HG03460 (cell line): ENCODE data around the gene RFX7.
"Not testable (repeated sequence)": the region's sequence is repeated elsewhere in the genome, so short reads cannot be mapped to it uniquely, and the experiment has no call there.

ENCODE experiments used
- ATAC-seq: cut with Tn5 transposase; IDR thresholded peaks from one replicate; pipeline ENCODE4 v1.9.1; 2021; ENCODE audit not compliant: unreplicated experiment

Gene RFX7

DNA sequence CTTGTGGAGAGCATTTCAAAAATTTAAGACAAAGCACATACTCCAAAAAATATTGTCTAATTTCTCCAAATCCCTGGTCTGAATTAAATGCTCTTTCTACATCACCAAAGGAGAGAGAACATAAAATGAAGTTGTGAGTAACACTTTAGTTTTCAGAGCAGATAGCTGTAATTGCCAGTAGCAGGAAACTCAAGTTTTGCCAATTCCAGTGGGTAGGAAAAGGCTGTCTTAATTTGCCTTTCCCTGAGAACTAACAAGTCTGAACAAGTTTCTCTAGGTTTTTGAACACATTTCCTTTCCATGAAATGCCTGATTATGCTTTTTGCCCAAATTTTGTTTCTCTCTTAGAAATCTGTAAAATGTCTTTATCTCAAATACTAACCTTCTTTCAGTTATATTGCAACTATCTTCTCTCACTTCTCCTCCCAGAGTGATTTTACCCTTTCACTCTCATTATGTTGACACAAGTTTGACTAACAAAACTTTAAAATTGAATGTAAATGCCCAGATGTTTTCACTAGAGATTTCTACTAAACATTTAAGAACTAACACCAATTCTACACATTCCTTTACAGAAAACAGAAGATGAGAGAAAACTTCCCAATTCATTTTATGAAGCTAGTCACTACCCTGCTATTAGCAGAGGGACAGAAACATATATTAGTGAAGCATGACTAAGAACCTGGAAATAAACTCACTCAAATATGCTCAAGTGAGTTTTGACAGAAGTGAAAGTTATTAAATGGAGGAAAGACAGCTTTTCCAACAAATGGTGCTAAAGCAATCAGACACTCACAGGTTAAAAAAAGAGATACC is 38.4 kb downstream of the RFX7 start:
- no peak for ATAC-seq

- ATAC-seq: not testable (repeated sequence)
Measured at GRCh38 chr15:56203312-56203922, 40.3 kb downstream of the RFX7 start.

DNA sequence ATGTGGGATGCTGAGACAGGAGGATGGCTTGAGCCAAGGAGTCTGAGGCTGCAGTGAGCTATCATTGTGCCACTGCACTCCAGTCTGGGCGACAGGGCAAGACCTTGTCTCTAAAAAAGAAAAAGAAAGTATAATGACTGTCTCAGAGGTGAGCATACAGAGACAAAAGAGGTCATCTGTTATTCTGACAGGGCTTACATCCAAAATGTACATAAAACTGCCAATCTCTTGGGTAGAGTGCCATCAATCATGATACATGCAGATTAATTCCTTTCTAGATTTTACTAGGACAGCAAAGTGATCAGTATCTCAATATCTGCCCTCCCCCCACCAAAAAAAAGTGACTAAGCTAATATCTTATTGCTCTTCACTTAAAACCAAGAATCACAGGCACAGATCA is 41.0 kb downstream of the RFX7 start:
- no peak for ATAC-seq

DNA sequence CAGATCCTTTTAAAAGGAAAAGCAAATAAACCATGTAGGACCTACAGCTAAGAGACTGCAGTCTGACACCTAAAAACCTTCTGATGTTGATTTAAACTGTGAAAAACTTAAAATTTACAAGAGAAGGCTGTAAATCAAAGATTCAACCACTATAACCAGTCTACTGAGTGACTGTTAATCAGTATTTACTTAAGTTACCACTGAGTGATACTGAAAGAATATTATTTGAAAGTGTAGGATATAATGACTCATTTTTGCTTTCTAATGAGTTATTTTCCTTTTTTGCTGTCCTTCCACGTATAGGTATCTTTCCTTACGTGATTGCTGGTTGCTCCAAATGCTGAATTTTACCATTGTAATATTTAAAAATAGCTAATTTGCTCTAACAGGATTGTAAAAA is 44.6 kb downstream of the RFX7 start:
- ATAC-seq: no peak

GRCh38 chr15:56194035-56194434 is 49.6 kb downstream of the RFX7 start:
- no peak for ATAC-seq

GRCh38 chr15:56192659-56193442 is 50.8 kb downstream of the RFX7 start:
- no peak for ATAC-seq

DNA sequence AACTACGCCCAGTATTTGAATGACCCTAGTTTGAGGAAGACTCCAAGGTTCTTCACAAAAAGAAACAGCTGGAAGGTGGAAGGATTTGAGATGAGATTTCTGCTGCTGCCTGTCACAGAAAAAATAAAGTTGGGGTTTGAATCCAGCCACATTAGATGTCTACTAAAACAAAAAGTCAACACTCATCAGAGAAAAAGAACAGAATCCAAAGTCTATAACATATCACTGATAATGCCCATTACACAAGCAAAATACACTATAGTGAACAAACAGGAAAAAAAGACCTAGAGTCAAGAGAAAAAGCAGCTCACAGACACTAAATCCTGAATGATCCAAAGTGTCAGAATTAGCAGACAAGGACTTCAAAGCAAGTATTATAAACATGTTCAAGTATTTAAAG is 56.0 kb downstream of the RFX7 start:
- ATAC-seq: no peak

DNA sequence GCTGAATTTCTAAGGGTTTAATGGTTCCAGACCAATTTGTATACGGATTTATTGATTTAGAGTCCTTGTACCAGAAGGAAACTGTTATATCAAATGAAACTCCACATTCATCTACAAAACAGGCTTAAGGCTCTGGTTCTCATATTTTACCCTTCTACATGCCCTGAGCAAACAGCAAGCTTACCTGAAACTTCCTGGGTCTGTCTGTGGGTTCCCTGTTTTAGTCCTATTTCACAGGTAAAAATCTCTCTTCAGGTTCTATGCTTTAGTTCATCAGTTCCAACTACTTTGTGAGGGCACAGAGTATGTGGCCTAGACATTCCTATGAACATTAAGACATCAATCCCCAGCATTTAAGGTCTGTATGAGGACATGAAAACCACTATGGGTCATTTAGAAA is 57.7 kb downstream of the RFX7 start:
- ATAC-seq: no peak

- no peak for ATAC-seq
Measured at GRCh38 chr15:56184516-56184915, 59.2 kb downstream of the RFX7 start.

DNA sequence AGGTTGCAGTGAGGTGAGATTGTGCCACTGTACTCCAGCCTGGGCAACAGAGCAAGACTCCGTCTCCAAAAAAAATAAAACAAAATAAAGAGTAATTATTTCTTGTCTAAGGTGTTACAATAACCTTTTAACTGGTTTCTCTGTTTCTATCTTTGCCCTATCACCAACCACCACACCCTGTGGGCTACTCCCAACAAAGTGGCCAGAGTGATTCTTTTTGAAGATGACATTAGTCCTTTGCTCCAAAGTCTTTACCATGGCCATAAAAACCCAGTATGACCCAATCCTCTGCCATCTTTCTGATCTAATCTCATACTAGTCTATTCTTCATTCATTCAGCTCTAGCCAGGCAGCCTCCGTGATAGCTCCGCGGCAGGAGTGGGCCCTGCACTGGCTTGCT is 62.8 kb downstream of the RFX7 start:
- no peak for ATAC-seq

GRCh38 chr15:56176996-56177395 is 66.7 kb downstream of the RFX7 start:
- no peak for ATAC-seq

GRCh38 chr15:56175788-56176187 is 67.9 kb downstream of the RFX7 start:
- no peak for ATAC-seq

DNA sequence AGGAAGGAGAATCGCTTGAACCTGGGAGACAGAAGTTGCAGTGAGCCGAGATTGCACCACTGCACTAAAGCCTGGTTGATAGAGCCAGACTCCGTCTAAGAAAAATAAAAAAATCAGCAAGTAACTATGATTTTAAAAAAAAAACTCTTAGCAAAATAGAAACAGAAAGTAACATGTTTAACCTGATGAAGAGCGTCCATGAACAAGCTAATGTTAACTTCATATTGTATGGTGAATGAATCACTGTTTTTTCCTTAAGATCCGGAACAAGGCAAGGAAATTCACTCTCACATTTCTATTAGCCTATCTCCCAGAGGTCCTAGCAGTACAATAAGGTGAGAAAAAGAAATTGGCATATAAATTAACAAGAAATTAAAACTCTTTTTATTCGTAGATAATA is 69.0 kb downstream of the RFX7 start:
- no peak for ATAC-seq

GRCh38 chr15:56168394-56168793 is 75.3 kb downstream of the RFX7 start:
- ATAC-seq: no peak

GRCh38 chr15:56165234-56165633 is 78.4 kb downstream of the RFX7 start:
- ATAC-seq: no peak

DNA sequence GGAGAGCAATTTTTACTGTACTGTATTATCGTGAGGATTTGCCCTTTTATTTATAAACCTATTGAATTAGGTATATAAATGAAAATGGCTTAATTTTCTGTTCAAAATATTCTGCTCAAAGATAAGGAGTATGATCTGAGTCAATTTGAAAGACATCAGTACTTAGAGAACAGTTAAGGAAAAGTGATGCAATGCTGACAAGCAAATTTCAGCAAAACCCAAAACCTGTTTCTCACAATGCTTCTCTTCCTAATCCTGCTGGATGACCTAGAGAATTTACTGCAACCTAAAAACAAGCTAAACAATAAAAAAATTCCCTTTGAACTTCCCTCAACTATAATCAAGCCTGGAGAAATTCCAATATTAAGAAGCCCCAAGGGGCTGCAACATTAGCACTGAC is 82.7 kb downstream of the RFX7 start:
- no peak for ATAC-seq

GRCh38 chr15:56156877-56157276 is 86.8 kb downstream of the RFX7 start:
- no peak for ATAC-seq

GRCh38 chr15:56155278-56155677 is 88.4 kb downstream of the RFX7 start:
- not testable (repeated sequence) for ATAC-seq

- not testable (repeated sequence) for ATAC-seq
Measured at GRCh38 chr15:56154768-56155167, 88.9 kb downstream of the RFX7 start.

DNA sequence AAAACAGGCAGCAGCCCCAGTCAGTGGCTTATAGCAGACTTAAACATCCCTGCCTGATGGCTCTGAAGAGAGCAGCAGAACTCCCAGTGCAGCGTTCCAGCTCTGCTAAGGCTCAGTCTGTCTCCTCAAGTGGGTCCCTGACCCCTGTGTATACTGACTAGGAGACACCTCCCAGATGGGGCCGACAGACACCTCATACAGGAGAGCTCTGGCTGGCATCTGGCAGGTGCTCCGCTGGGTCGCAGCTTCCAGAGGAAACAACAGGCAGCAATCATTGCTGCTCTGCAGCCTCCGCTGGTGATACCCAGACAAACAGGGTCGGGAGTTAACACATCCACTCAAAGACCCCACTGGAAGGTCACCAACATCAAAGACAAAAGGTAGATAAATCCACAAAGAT is 93.5 kb downstream of the RFX7 start:
- no peak for ATAC-seq

DNA sequence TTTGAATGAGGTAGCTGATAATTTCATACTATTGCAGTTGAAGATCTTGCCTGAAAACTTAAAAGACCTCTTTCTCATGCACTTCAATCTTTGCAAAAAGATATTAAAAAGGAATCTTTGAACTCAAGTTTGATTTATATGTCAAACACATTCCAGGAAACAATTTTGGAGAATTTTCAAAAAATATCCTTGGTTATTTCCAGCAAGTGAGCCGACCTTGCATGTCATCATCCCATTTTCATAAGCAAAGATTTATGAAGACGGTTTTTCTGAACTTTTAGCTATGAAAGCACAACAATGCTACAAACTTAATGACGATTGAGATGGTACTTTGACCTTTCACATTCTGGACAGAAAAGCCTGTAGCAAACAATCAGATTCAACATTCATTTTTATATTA is 95.6 kb downstream of the RFX7 start:
- ATAC-seq: no peak

- no peak for ATAC-seq
Measured at GRCh38 chr15:56146756-56147155, 96.9 kb downstream of the RFX7 start.
